ENCODE results near the gene UBN1.

GRCh38 chr16:4879049-4879448 lies 31.8 kb downstream of the UBN1 start:
- no peak for TF ChIP-seq CTCF (IDR thresholded peaks at IDR 0.05)
- no peak for TF ChIP-seq POLR2A (IDR thresholded peaks at IDR 0.05)
- no peak for TF ChIP-seq POLR2AphosphoS5 (IDR thresholded peaks at IDR 0.05)
- TF ChIP-seq EP300 (IDR thresholded peaks at IDR 0.05) = no peak
